GM23338 (cell line): ENCODE results near the gene TENM3. TPM values are rescaled to one million over a fixed set of nuclear protein-coding genes. Genes with fewer than 3 reads are reported as not detected.

Experiments
- ATAC-seq: fragments of 200-7000 bp; cut with Tn5 transposase; 3 replicates; pipeline ENCODE4 v1.9.1; 2020
- DNase-seq: peaks from one replicate; pipeline ENCODE4 v3.0.0-alpha.2; 2015; ENCODE audit warnings: low spot score
- H2AFZ ChIP-seq: fragments of 200-600 bp; sonication (generic); 2 replicates; pipeline ENCODE4 v1.8.0; 2016; ENCODE audit warnings: antibody characterized with exemption, mild to moderate bottlenecking, moderate library complexity
- H3F3A ChIP-seq: fragments of 200-600 bp; sonication (generic); replicated peaks from 2 replicates; pipeline ENCODE4 v1.8.0; 2017; ENCODE audit warnings: antibody characterized with exemption, mixed run types, low read depth
- H3K27ac ChIP-seq: fragments of 200-600 bp; sonication (generic); 2 replicates; pipeline ENCODE4 v1.6.1; 2016; ENCODE audit warnings: low read depth
- H3K27me3 ChIP-seq: fragments of 200-600 bp; sonication (generic); 2 replicates; pipeline ENCODE4 v1.8.0; 2016; ENCODE audit warnings: mild to moderate bottlenecking, mixed run types, moderate library complexity; ENCODE audit not compliant: insufficient read depth
- H3K36me3 ChIP-seq: fragments of 200-600 bp; sonication (generic); 2 replicates; pipeline ENCODE4 v1.8.0; 2016; ENCODE audit warnings: mild to moderate bottlenecking; ENCODE audit not compliant: insufficient read depth
- H3K4me1 ChIP-seq: fragments of 200-600 bp; sonication (generic); 2 replicates; pipeline ENCODE4 v1.8.0; 2016; ENCODE audit warnings: mild to moderate bottlenecking, moderate library complexity; ENCODE audit not compliant: insufficient read depth
- H3K4me2 ChIP-seq: fragments of 200-600 bp; sonication (generic); 2 replicates; pipeline ENCODE4 v1.7.1; 2017; ENCODE audit warnings: mixed run types
- H3K4me3 ChIP-seq: fragments of 200-600 bp; sonication (generic); 2 replicates; pipeline ENCODE4 v1.6.1; 2016; ENCODE audit warnings: mixed run types
- H3K79me2 ChIP-seq: fragments of 200-600 bp; sonication (generic); replicated peaks from 2 replicates; pipeline ENCODE4 v1.8.0; 2017; ENCODE audit warnings: mild to moderate bottlenecking; ENCODE audit not compliant: insufficient read depth
- H3K9me2 ChIP-seq: fragments of 200-600 bp; sonication (generic); 2 replicates; pipeline ENCODE4 v1.8.0; 2017; ENCODE audit not compliant: insufficient read depth
- H4K20me1 ChIP-seq: fragments of 200-600 bp; sonication (generic); replicated peaks from 2 replicates; pipeline ENCODE4 v1.8.0; 2017; ENCODE audit warnings: mild to moderate bottlenecking; ENCODE audit not compliant: insufficient read depth
- H3K27ac Mint-ChIP-seq: 2 replicates; pipeline ENCODE4 v1.8.0; 2020; ENCODE audit warnings: inconsistent platforms, mild to moderate bottlenecking, moderate library complexity, mixed read lengths
- H3K27me3 Mint-ChIP-seq: 3 replicates; pipeline ENCODE4 v1.8.0; 2022; ENCODE audit warnings: low read depth, mild to moderate bottlenecking, moderate library complexity, mixed read lengths, inconsistent platforms; ENCODE audit not compliant: insufficient read depth, poor library complexity
- H3K36me3 Mint-ChIP-seq: 3 replicates; pipeline ENCODE4 v1.8.0; 2021; ENCODE audit warnings: low read depth, mild to moderate bottlenecking, inconsistent platforms, moderate library complexity, mixed read lengths
- H3K4me1 Mint-ChIP-seq: 3 replicates; pipeline ENCODE4 v1.8.0; 2020; ENCODE audit warnings: mild to moderate bottlenecking, inconsistent platforms, mixed read lengths
- H3K4me3 Mint-ChIP-seq: 3 replicates; pipeline ENCODE4 v1.8.0; 2021; ENCODE audit warnings: moderate library complexity, mild to moderate bottlenecking, inconsistent platforms, mixed read lengths
- H3K9me3 Mint-ChIP-seq: 3 replicates; pipeline ENCODE4 v1.8.0; 2020; ENCODE audit warnings: moderate library complexity, mild to moderate bottlenecking, inconsistent platforms, mixed read lengths
- CREB1 ChIP-seq: fragments of 250-450 bp; sonication (Bioruptor Pico); IDR thresholded peaks from 2 replicates; pipeline ENCODE4 v1.5.0; 2020; ENCODE audit warnings: low read depth, mild to moderate bottlenecking, moderate library complexity
- EZH2 ChIP-seq: fragments of 200-600 bp; sonication (generic); IDR thresholded peaks from one replicate; pipeline ENCODE4 v1.8.0; 2017; ENCODE audit warnings: antibody characterized with exemption, mild to moderate bottlenecking, low read depth; ENCODE audit not compliant: unreplicated experiment
- POLR2AphosphoS5 ChIP-seq: IDR thresholded peaks from 2 replicates; pipeline ENCODE4 v1.6.1; 2016; ENCODE audit warnings: antibody characterized with exemption, low read depth
- ZNF114 ChIP-seq: fragments of 250-450 bp; sonication (Bioruptor Pico); IDR thresholded peaks from 2 replicates; pipeline ENCODE4 v1.5.0; 2020; ENCODE audit warnings: mild to moderate bottlenecking, moderate library complexity
- ZNF331 ChIP-seq: fragments of 250-450 bp; sonication (Bioruptor Pico); IDR thresholded peaks from 2 replicates; pipeline ENCODE4 v1.5.0; 2020; ENCODE audit warnings: low read depth, mild to moderate bottlenecking, moderate library complexity
- polyA plus RNA-seq: library from polyadenylated mRNA; unstranded; fragments of >200 nt; fragmentation: Nextera tagmentation; extraction: Ambion mirVana; gene quantifications from 2 replicates; pipeline ENCODE4 v1.2.1, GENCODE V29; 2016
- total RNA-seq: library from RNA; depleted of rRNA; stranded (reverse); fragments of >200 nt; shearing (Covaris generic); gene quantifications from 2 replicates; pipeline ENCODE4 v1.2.3, GENCODE V29; 2014
- TF ChIP-seq, protein P1 (sequence below): IDR thresholded peaks from one replicate; pipeline ENCODE4 v1.6.1; 2018; ENCODE audit warnings: antibody characterized with exemption; ENCODE audit not compliant: unreplicated experiment
- TF ChIP-seq, protein P2 (sequence below): fragments of 250-450 bp; sonication (Bioruptor Pico); IDR thresholded peaks from 2 replicates; pipeline ENCODE4 v1.5.0; 2020; ENCODE audit warnings: mild to moderate bottlenecking, moderate library complexity
- TF ChIP-seq, protein P3 (sequence below), 2 experiments: fragments of 200-600 bp in 1 of 2; sonication (generic) in 1 of 2; conservative IDR thresholded peaks; 2 replicates each; pipeline versions ENCODE4 v1.5.1 to v1.6.1; 2016 to 2017; ENCODE audit warnings: antibody characterized with exemption in 2 of 2, low read depth in 2 of 2, mild to moderate bottlenecking in 2 of 2, moderate library complexity in 1 of 2

The TENM3 gene
- total and polyA plus RNA-seq, 2 experiments from 2014 or later, result 22.2 to 128 TPM

DNA sequence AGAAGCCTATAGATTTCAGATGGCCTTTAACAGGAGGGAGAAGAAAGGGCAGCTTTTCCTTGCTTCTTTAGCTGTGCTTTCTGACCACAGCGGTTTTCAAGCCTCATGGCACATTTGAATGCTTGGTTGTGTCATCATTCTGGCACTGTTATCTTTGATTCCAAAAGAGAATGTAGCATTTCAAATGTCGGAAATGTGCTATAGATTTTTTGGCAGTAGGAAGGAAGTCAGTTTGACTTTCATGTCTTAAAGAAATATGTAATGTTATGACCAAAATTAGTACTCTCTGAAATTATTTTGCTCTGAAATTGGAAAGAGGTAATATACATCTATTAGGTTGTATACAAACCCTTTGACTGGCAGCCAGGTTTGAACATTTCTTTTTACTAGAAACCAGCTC is 171.9 kb downstream of the TENM3 start (continued):
- TF ChIP-seq, protein P1, sequence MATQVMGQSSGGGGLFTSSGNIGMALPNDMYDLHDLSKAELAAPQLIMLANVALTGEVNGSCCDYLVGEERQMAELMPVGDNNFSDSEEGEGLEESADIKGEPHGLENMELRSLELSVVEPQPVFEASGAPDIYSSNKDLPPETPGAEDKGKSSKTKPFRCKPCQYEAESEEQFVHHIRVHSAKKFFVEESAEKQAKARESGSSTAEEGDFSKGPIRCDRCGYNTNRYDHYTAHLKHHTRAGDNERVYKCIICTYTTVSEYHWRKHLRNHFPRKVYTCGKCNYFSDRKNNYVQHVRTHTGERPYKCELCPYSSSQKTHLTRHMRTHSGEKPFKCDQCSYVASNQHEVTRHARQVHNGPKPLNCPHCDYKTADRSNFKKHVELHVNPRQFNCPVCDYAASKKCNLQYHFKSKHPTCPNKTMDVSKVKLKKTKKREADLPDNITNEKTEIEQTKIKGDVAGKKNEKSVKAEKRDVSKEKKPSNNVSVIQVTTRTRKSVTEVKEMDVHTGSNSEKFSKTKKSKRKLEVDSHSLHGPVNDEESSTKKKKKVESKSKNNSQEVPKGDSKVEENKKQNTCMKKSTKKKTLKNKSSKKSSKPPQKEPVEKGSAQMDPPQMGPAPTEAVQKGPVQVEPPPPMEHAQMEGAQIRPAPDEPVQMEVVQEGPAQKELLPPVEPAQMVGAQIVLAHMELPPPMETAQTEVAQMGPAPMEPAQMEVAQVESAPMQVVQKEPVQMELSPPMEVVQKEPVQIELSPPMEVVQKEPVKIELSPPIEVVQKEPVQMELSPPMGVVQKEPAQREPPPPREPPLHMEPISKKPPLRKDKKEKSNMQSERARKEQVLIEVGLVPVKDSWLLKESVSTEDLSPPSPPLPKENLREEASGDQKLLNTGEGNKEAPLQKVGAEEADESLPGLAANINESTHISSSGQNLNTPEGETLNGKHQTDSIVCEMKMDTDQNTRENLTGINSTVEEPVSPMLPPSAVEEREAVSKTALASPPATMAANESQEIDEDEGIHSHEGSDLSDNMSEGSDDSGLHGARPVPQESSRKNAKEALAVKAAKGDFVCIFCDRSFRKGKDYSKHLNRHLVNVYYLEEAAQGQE, result no peak

DNA sequence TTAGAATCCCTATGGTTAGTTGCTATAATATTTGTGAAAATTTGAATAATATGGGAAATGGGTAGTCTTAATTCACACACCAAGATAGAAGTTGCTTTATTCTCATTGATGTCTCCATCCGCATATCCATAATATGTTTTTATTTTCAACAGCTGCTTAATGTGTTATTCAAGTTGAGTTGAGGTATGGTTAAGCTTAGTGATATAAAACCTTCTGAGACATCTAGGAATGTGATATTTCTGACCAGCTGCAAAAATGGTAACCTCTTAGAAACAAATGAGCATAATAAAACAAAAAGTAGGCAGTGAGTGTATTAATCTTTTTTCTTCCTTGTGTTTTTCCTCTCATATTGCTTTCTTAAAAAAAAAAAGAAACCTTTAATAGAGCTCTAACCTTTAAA is 172.9 kb downstream of the TENM3 start:
- no peak for DNase-seq
- no peak overlapping the region for H2AFZ ChIP-seq
- no peak overlapping the region for H3K27ac ChIP-seq
- Mint-ChIP-seq H3K4me1 (peaks cover 27% of the 10 kb centered on the region), H3K9me3 (peaks cover 33% of the 10 kb centered on the region), H3K27ac (no peak overlapping the region; the same call in 1 of the 2 replicates), H3K36me3 (peaks cover 40% of the 10 kb centered on the region; the same call in 2 of the 3 replicates), H3K4me3 (no peak overlapping the region), H3K27me3 (no peaks in the 10 kb centered on the region)
- H3K79me2 ChIP-seq, result no peaks in the 10 kb centered on the region
- H3K9me2 ChIP-seq, result no peaks in the 10 kb centered on the region
- H3K4me3 ChIP-seq, result no peak overlapping the region
- no peaks in the 10 kb centered on the region for H3F3A ChIP-seq
- H3K4me1 ChIP-seq, result peaks cover 24% of the 10 kb centered on the region
- no peaks in the 10 kb centered on the region for H3K27me3 ChIP-seq
- no peak for ATAC-seq
- TF ChIP-seq, protein P2, sequence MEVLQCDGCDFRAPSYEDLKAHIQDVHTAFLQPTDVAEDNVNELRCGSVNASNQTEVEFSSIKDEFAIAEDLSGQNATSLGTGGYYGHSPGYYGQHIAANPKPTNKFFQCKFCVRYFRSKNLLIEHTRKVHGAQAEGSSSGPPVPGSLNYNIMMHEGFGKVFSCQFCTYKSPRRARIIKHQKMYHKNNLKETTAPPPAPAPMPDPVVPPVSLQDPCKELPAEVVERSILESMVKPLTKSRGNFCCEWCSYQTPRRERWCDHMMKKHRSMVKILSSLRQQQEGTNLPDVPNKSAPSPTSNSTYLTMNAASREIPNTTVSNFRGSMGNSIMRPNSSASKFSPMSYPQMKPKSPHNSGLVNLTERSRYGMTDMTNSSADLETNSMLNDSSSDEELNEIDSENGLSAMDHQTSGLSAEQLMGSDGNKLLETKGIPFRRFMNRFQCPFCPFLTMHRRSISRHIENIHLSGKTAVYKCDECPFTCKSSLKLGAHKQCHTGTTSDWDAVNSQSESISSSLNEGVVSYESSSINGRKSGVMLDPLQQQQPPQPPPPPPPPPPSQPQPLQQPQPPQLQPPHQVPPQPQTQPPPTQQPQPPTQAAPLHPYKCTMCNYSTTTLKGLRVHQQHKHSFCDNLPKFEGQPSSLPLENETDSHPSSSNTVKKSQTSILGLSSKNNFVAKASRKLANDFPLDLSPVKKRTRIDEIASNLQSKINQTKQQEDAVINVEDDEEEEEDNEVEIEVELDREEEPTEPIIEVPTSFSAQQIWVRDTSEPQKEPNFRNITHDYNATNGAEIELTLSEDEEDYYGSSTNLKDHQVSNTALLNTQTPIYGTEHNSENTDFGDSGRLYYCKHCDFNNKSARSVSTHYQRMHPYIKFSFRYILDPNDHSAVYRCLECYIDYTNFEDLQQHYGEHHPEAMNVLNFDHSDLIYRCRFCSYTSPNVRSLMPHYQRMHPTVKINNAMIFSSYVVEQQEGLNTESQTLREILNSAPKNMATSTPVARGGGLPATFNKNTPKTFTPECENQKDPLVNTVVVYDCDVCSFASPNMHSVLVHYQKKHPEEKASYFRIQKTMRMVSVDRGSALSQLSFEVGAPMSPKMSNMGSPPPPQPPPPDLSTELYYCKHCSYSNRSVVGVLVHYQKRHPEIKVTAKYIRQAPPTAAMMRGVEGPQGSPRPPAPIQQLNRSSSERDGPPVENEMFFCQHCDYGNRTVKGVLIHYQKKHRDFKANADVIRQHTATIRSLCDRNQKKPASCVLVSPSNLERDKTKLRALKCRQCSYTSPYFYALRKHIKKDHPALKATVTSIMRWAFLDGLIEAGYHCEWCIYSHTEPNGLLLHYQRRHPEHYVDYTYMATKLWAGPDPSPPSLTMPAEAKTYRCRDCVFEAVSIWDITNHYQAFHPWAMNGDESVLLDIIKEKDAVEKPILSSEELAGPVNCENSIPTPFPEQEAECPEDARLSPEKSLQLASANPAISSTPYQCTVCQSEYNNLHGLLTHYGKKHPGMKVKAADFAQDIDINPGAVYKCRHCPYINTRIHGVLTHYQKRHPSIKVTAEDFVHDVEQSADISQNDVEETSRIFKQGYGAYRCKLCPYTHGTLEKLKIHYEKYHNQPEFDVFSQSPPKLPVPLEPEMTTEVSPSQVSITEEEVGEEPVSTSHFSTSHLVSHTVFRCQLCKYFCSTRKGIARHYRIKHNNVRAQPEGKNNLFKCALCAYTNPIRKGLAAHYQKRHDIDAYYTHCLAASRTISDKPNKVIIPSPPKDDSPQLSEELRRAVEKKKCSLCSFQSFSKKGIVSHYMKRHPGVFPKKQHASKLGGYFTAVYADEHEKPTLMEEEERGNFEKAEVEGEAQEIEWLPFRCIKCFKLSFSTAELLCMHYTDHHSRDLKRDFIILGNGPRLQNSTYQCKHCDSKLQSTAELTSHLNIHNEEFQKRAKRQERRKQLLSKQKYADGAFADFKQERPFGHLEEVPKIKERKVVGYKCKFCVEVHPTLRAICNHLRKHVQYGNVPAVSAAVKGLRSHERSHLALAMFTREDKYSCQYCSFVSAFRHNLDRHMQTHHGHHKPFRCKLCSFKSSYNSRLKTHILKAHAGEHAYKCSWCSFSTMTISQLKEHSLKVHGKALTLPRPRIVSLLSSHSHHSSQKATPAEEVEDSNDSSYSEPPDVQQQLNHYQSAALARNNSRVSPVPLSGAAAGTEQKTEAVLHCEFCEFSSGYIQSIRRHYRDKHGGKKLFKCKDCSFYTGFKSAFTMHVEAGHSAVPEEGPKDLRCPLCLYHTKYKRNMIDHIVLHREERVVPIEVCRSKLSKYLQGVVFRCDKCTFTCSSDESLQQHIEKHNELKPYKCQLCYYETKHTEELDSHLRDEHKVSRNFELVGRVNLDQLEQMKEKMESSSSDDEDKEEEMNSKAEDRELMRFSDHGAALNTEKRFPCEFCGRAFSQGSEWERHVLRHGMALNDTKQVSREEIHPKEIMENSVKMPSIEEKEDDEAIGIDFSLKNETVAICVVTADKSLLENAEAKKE, result no peak
- TF ChIP-seq CREB1 (CRISPR knock-in tag) (no peak), ZNF331 (CRISPR knock-in tag) (no peak), POLR2AphosphoS5 (no peak), ZNF114 (no peak), EZH2 (no peak)
- TF ChIP-seq, protein P1, result no peak
- TF ChIP-seq, protein P3, sequence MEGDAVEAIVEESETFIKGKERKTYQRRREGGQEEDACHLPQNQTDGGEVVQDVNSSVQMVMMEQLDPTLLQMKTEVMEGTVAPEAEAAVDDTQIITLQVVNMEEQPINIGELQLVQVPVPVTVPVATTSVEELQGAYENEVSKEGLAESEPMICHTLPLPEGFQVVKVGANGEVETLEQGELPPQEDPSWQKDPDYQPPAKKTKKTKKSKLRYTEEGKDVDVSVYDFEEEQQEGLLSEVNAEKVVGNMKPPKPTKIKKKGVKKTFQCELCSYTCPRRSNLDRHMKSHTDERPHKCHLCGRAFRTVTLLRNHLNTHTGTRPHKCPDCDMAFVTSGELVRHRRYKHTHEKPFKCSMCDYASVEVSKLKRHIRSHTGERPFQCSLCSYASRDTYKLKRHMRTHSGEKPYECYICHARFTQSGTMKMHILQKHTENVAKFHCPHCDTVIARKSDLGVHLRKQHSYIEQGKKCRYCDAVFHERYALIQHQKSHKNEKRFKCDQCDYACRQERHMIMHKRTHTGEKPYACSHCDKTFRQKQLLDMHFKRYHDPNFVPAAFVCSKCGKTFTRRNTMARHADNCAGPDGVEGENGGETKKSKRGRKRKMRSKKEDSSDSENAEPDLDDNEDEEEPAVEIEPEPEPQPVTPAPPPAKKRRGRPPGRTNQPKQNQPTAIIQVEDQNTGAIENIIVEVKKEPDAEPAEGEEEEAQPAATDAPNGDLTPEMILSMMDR (conservative IDR thresholded peaks at IDR 0.05; ENCODE audit: low read depth in 2 of 2), result no peak
- no peaks in the 10 kb centered on the region for H4K20me1 ChIP-seq
- H3K4me2 ChIP-seq, result no peak overlapping the region
- peaks cover 8% of the 10 kb centered on the region; the same call in 1 of the 2 replicates for H3K36me3 ChIP-seq
